Measurements from ENCODE around the gene PMM1.

DNA sequence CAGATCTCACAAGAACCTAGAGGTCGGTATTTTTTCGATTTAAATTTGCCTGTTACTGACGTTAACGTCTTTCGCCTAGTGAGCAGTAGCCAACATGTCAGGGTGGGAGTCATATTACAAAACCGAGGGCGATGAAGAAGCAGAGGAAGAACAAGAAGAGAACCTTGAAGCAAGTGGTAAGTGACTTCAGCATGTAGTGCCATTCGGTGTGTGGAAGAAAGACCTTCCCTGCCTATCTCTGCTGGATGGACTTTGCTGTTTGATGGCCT lies 32.2 kb upstream of the PMM1 start:
- TF ChIP-seq, protein P1, sequence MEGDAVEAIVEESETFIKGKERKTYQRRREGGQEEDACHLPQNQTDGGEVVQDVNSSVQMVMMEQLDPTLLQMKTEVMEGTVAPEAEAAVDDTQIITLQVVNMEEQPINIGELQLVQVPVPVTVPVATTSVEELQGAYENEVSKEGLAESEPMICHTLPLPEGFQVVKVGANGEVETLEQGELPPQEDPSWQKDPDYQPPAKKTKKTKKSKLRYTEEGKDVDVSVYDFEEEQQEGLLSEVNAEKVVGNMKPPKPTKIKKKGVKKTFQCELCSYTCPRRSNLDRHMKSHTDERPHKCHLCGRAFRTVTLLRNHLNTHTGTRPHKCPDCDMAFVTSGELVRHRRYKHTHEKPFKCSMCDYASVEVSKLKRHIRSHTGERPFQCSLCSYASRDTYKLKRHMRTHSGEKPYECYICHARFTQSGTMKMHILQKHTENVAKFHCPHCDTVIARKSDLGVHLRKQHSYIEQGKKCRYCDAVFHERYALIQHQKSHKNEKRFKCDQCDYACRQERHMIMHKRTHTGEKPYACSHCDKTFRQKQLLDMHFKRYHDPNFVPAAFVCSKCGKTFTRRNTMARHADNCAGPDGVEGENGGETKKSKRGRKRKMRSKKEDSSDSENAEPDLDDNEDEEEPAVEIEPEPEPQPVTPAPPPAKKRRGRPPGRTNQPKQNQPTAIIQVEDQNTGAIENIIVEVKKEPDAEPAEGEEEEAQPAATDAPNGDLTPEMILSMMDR (IDR thresholded peaks at IDR 0.05; ENCODE audit: insufficient read depth, low read depth, low read length) = no peak
- no peak for TF ChIP-seq EZH2 (IDR thresholded peaks at IDR 0.05; ENCODE audit: insufficient read depth, low read length)
